HG03045 (cell line): Measurements from ENCODE around the gene CSAG1.
"Not testable (repeated sequence)": the region's sequence is repeated elsewhere in the genome, so short reads cannot be mapped to it uniquely, and the experiment has no call there.

Experiments used
- ATAC-seq: cut with Tn5 transposase; IDR thresholded peaks from one replicate; pipeline ENCODE4 v1.9.1; 2021; ENCODE audit warnings: mild to moderate bottlenecking, moderate library complexity; ENCODE audit not compliant: unreplicated experiment

The CSAG1 gene, protein sequence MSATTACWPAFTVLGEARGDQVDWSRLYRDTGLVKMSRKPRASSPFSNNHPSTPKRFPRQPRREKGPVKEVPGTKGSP

DNA sequence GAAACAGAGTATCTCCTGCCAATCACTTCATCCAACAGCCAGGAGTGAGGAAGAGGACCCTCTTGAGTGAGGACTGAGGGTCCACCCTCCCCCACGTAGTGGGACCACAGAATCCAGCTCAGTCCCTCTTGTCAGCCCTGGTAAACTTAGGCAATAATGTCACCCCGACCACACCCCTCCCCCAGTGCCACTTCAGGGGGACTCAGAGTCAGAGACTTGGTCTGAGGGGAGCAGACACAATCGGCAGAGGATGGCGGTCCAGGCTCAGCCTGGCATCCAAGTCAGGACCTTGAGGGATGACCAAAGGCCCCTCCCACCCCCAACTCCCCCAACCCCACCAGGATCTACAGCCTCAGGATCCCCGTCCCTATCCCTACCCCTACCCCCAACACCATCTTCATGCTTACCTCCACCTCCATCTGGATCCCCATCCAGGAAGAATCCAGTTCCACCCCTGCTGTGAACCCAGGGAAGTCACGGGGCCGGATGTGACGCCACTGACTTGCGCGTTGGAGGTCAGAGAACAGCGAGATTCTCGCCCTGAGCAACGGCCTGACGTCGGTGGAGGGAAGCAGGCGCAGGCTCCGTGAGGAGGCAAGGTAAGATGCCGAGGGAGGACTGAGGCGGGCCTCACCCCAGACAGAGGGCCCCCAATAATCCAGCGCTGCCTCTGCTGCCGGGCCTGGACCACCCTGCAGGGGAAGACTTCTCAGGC is at the start of gene CSAG1, which contains the start of gene MAGEA12:
TSS of gene CSAG1 (minus strand) at position 461 of the 715 bp plus-strand sequence. CDS start 1,261 bp downstream, outside the sequence.
TSS of gene MAGEA12 (plus strand) at position 497 of the 715 bp plus-strand sequence. CDS start 2,405 bp downstream, outside the sequence.
- ATAC-seq, result no peak

DNA sequence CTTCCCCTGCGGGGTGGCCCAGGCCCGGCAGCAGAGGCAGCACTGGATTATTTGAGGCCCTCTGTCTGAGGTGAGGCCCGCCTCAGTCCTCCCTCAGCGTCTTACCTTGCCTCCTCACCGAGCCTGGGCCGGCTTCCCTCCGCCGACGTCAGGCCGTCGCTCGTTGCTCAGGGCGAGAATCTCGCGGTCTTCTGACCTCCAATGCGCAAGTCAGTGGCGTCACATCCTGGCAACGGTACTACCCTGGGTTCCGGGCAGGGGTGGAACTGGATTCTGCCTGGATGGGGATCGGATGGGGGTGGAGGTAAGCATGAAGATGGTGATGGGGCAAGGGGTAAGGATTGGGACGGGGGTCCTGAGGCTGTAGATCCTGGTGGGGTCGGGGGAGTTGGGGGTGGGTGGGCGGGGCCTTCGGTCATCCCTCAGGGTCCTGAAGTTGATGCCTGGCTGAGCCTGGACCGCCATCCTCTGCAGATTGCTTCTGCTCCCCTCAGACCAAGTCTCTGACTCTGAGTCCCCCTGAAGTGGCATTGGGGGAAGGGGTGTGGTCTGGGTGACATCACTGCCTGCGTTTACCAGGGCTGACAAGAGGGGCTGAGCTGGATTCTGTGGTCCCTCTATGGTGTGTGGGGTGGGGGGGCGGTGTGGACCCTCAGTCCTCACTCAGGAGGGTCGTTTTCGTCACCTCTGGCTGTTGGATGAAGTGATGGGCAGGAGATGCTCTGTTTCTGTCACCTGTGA is 36.2 kb upstream of the CSAG1 start, which contains the start of gene MAGEA6:
TSS of gene MAGEA6 (minus strand) at position 141 of the 741 bp plus-strand sequence. CDS start 2,039 bp downstream, outside the sequence.
- not testable (repeated sequence) for ATAC-seq

DNA sequence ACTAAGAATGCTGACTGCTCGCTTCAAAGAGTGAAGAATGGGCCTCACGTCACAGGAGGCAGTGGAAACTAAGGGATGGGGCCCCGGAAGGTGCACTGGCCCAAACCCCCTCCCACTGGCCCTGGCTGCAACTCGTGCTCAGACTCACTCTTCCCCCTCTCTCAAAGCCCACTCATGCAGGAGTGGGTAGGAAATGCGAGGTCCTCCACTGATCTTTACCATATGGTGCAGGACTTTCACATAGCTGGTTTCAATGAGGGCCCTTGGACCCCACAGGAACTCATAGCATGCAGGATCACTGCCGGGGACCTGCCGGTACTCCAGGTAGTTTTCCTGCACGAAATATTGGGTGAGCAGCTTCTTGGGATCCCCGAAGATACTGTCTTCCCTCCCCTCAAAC is 33.0 kb upstream of the CSAG1 start:
- ATAC-seq, result not testable (repeated sequence)

DNA sequence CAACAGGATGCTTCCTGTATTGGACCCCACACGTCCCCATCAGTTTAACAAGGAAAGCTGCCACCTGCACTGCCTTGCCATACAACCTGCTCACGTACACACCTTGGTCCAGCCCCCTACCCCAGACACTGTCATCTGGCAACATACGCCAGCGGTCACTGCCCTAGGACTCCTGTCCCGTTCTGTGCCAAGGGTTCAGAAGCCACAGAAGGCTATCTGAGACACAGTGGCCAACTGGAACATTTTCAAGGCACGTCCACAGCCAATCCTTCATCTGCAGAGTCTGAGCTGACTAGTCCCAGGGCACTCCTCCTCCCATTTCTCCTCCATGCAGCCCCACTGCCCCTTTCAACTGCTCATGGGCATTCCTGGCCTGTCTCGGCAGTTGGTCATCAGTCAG is 28.1 kb upstream of the CSAG1 start:
- ATAC-seq, result not testable (repeated sequence)

DNA sequence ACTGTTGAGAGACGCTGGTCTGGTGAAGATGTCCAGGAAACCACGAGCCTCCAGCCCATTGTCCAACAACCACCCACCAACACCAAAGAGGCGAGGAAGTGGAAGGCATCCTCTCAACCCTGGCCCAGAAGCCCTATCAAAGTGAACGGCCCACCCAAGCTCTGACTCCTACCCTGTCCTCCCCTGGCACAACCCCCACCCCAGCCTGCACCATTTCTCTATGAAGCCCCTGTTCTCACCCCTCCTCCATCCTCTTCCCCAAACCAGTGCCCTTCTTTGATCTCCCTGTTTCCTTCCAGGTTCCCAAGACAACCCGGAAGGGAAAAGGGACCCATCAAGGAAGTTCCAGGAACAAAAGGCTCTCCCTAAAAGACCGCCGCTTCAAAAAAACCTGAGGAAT is 26.0 kb upstream of the CSAG1 start:
- not testable (repeated sequence) for ATAC-seq

DNA sequence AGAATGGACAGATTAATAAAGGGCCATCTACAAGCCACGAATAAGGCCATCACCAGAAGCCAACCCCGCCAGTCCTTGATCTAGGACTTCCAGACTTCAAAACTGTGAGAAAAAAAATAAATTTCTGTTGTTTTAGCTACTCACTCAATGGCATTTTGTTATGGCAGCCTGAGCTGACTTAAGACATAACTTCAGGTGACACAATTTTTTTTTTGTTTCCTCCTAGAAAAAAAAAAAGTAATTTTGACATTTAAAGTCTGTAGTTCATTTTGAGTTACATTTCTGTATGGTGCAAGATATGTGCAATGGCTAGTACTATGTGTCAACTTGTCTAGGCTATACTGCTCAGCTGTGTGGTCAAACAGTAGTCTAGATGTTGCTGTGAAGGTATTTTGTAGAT is 25.4 kb upstream of the CSAG1 start, which contains the start of gene CSAG3:
TSS of gene CSAG3 (plus strand) at position 301 of the 400 bp plus-strand sequence.
- not testable (repeated sequence) for ATAC-seq

DNA sequence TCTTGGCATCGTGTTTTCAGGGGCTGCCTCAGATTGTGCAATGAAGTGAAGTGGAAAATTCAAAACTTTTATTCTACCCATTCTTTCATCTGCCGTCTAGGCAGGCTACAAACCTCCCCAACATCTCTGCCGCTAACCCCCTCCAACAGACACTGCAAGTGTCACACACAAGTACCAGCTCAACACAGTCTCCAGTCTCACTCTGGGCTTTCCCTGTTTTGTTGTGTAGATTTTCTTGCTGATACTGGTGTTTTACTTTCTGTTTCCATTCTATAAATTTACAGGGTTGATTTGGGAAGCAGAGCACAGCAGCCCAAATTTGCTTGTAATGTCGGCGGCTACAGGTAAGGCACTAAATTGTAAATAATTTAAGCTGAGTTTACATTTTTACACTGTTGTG is 21.4 kb upstream of the CSAG1 start:
- not testable (repeated sequence) for ATAC-seq

DNA sequence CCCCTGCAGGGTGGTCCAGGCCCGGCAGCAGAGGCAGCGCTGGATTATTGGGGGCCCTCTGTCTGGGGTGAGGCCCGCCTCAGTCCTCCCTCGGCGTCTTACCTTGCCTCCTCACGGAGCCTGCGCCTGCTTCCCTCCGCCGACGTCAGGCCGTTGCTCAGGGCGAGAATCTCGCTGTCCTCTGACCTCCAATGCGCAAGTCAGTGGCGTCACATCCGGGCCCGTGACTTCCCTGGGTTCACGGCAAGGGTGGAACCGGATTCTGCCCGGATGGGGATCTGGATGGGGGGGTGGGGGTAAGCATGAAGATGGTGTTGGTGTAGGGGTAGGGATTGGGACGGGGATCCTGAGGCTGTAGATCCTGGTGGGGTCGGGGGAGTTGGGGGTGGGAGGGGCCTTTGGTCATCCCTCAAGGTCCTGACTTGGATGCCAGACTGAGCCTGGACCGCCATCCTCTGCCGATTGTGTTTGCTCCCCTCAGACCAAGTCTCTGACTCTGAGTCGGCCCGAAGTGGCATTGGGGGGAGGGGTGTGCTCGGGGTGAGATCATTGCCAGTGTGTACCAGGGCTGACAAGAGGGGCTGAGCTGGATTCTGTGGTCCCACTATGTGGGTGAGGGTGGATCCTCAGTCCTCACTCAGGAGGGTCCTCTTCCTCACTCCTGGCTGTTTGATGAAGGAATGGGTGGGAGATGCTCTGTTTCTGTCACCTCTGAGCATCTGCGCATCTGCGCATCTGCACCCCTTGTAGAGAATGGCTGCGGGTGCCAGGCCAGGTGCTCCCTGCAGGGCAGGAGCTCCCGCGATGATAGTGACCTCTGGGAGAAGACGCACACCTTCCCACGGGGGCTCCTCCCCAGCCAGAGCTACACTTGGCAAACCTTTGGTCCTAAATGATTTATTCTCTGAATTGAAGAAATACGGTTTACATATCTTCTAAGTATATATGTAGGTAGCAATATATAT is 20.4 kb upstream of the CSAG1 start, which contains the start of gene MAGEA2:
TSS of gene MAGEA2 (minus strand) at position 157 of the 965 bp plus-strand sequence. CDS start 2,479 bp downstream, outside the sequence.
- ATAC-seq, result not testable (repeated sequence)

DNA sequence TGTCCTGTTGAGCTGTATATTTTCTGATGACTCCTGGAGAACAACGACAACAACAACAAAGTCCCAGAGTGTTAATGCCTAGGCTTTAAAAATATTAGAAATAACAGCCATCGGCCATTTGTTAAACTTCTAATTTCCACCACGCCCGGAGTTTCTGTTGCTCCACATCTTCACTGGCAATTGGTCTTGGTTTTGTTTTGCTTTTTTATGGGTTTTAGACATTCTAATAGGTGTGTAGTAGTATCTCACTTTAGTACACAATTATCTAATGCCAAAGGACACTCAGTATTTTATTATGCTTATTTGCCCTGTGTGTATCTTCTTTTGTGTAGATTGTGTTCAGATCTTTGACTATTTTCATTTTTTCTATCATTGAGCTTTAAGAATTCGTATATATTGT is 5.0 kb upstream of the CSAG1 start:
- no peak for ATAC-seq

DNA sequence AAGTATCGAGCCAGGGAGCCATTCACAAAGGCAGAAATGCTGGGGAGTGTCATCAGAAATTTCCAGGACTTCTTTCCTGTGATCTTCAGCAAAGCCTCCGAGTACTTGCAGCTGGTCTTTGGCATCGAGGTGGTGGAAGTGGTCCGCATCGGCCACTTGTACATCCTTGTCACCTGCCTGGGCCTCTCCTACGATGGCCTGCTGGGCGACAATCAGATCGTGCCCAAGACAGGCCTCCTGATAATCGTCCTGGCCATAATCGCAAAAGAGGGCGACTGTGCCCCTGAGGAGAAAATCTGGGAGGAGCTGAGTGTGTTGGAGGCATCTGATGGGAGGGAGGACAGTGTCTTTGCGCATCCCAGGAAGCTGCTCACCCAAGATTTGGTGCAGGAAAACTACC is 3.0 kb upstream of the CSAG1 start:
- not testable (repeated sequence) for ATAC-seq

DNA sequence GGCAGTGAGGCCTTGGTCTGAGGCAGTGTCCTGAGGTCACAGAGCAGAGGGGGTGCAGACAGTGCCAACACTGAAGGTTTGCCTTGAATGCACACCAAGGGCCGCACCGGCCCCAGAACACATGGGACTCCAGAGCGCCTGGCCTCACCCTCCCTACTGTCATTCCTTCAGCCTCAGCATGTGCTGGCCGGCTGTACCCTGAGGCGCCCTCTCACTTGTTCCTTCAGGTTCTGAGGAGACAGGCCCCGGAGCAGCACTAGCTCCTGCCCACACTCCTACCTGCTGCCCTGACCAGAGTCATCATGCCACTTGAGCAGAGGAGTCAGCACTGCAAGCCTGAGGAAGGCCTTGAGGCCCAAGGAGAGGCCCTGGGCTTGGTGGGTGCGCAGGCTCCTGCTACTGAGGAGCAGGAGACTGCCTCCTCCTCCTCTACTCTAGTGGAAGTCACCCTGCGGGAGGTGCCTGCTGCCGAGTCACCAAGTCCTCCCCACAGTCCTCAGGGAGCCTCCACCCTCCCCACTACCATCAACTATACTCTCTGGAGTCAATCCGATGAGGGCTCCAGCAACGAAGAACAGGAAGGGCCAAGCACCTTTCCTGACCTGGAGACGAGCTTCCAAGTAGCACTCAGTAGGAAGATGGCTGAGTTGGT is 2.5 kb upstream of the CSAG1 start:
- ATAC-seq, result no peak

DNA sequence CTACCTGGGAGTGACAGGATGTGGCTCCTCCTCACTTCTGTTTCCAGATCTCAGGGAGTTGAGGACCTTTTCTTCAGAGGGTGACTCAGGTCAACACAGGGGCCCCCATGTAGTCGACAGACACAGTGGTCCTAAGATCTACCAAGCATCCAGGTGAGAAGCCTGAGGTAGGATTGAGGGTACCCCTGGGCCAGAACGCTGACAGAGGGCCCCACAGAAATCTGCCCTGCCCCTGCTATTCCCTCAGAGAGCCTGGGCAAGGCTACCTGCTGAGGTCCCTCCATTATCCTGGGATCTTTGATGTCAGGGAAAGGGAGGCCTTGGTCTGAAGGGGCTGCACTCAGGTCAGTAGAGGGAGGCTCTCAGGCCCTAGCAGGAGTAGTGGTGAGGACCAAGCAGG is 1.6 kb upstream of the CSAG1 start:
- no peak for ATAC-seq

DNA sequence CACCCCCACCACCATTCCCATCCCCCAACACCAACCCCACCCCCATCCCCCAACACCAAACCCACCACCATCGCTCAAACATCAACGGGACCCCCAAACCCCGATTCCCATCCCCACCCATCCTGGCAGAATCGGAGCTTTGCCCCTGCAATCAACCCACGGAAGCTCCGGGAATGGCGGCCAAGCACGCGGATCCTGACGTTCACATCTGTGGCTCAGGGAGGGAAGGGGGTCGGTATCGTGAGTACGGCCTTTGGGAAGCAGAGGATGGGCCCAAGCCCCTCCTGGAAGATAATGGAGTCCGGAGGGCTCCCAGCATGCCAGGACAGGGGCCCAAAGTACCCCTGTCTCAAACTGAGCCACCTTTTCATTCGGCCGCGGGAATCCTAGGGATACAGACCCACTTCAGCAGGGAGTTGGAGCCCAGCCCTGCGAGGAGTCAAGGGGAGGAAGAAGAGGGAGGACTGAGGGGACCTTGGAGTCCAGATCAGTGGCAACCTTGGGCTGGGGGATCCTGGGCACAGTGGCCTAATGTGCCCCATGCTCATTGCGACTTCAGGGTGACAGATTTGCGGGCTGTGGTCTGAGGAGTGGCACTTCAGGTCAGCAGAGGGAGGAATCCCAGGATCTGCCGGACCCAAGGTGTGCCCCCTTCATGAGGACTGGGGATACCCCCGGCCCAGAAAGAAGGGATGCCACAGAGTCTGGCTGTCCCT is 780 bp upstream of the CSAG1 start:
- ATAC-seq, result not testable (repeated sequence)

DNA sequence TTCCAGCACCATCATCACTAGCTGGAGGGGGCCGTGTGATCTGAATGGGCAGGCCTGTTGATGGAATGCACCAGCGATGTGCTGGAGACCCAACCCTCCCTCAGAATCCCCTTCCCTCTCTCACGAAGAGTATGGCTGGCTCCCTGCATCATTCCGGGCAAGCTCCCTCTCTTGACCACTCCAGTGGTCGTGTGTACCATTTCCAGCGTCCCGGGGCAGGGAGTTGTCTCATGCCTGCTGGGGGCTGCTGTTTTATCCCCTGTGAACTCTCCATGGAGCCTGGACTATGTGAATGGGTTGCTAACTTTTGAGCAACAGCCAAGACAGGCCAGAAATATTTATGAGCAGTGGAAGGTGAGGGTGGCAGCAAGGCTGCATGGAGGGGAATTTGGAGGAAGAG is 8.1 kb downstream of the CSAG1 start:
- no peak for ATAC-seq

DNA sequence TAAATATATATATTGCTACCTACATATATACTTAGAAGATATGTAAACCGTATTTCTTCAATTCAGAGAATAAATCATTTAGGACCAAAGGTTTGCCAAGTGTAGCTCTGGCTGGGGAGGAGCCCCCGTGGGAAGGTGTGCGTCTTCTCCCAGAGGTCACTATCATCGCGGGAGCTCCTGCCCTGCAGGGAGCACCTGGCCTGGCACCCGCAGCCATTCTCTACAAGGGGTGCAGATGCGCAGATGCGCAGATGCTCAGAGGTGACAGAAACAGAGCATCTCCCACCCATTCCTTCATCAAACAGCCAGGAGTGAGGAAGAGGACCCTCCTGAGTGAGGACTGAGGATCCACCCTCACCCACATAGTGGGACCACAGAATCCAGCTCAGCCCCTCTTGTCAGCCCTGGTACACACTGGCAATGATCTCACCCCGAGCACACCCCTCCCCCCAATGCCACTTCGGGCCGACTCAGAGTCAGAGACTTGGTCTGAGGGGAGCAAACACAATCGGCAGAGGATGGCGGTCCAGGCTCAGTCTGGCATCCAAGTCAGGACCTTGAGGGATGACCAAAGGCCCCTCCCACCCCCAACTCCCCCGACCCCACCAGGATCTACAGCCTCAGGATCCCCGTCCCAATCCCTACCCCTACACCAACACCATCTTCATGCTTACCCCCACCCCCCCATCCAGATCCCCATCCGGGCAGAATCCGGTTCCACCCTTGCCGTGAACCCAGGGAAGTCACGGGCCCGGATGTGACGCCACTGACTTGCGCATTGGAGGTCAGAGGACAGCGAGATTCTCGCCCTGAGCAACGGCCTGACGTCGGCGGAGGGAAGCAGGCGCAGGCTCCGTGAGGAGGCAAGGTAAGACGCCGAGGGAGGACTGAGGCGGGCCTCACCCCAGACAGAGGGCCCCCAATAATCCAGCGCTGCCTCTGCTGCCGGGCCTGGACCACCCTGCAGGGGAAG is 19.4 kb downstream of the CSAG1 start, which contains the start of gene MAGEA2B:
TSS of gene MAGEA2B (plus strand) at position 814 of the 973 bp plus-strand sequence. CDS start 2,479 bp downstream, outside the sequence.
- ATAC-seq, result not testable (repeated sequence)

DNA sequence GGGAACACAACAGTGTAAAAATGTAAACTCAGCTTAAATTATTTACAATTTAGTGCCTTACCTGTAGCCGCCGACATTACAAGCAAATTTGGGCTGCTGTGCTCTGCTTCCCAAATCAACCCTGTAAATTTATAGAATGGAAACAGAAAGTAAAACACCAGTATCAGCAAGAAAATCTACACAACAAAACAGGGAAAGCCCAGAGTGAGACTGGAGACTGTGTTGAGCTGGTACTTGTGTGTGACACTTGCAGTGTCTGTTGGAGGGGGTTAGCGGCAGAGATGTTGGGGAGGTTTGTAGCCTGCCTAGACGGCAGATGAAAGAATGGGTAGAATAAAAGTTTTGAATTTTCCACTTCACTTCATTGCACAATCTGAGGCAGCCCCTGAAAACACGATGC is 20.3 kb downstream of the CSAG1 start:
- not testable (repeated sequence) for ATAC-seq

DNA sequence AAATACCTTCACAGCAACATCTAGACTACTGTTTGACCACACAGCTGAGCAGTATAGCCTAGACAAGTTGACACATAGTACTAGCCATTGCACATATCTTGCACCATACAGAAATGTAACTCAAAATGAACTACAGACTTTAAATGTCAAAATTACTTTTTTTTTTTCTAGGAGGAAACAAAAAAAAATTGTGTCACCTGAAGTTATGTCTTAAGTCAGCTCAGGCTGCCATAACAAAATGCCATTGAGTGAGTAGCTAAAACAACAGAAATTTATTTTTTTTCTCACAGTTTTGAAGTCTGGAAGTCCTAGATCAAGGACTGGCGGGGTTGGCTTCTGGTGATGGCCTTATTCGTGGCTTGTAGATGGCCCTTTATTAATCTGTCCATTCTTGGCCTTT is 24.3 kb downstream of the CSAG1 start, which contains the start of gene CSAG2:
TSS of gene CSAG2 (minus strand) at position 101 of the 400 bp plus-strand sequence. CDS start 161 bp downstream, outside the sequence.
- not testable (repeated sequence) for ATAC-seq

DNA sequence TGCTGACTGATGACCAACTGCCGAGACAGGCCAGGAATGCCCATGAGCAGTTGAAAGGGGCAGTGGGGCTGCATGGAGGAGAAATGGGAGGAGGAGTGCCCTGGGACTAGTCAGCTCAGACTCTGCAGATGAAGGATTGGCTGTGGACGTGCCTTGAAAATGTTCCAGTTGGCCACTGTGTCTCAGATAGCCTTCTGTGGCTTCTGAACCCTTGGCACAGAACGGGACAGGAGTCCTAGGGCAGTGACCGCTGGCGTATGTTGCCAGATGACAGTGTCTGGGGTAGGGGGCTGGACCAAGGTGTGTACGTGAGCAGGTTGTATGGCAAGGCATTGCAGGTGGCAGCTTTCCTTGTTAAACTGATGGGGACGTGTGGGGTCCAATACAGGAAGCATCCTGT is 27.0 kb downstream of the CSAG1 start:
- not testable (repeated sequence) for ATAC-seq
